Nephron (organoid): ENCODE data around the gene ESYT2.

Experiments
- H3K27ac Mint-ChIP-seq, 3 experiments: 2 replicates each; pipeline ENCODE4 v1.8.0; 2020; ENCODE audit warnings: mixed read lengths in 3 of 3, mild to moderate bottlenecking in 2 of 3, moderate library complexity in 1 of 3
- H3K27me3 Mint-ChIP-seq: 2 replicates; pipeline ENCODE4 v1.8.0; 2021; ENCODE audit warnings: low read depth, mild to moderate bottlenecking, moderate library complexity, mixed read lengths
- H3K36me3 Mint-ChIP-seq: 2 replicates; pipeline ENCODE4 v1.8.0; 2020; ENCODE audit warnings: low read depth, mixed read lengths
- H3K4me1 Mint-ChIP-seq: 2 replicates; pipeline ENCODE4 v1.8.0; 2020; ENCODE audit warnings: mixed read lengths
- H3K4me3 Mint-ChIP-seq, 3 experiments: 2 replicates each; pipeline ENCODE4 v1.8.0; 2020; ENCODE audit warnings: mild to moderate bottlenecking in 3 of 3, mixed read lengths in 3 of 3, moderate library complexity in 2 of 3
- H3K9me3 Mint-ChIP-seq: 2 replicates; pipeline ENCODE4 v1.8.0; 2020; ENCODE audit warnings: mixed read lengths
- TF ChIP-seq, protein P1 (sequence below), 3 experiments: fragments of 200-600 bp; sonication (generic); IDR thresholded peaks; one replicate each; pipeline ENCODE4 v1.5.0; 2021; ENCODE audit warnings: antibody characterized with exemption in 3 of 3; ENCODE audit not compliant: unreplicated experiment in 3 of 3

Gene ESYT2

DNA sequence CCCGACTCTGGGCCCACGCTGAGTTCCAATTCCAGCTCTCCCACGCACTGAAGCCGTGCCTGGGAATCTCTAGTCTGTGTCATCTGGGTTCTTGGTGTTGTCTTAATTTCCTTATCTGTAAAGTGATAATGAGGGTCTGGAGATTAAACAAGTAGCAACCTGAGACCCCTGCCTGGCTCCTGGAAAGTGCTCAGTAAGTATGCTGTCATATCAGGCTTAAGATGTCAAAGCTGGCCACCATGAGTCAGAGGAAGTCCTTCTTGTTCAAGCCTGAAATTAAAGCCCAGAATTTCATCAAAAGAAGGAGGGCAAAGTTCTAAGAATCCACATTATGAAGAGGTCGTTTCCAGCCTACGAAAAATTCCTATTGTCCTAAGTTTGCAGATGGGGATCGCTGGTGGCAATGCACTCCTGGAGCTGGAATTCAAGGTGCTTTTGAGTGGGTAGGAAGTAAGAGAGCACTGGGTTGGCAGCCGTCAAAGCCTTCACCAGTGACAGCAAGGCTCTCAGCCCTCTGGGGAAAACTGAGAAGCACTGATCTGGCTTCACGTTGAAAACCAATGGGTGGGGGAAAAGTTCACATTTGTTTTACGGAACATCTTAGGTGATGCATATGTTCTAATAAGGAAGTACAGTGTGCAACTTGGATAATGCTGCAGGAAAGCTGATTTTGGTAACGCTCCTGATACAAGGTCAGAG is 74.4 kb downstream of the ESYT2 start:
- no peaks in the 10 kb centered on the region for H3K27me3 Mint-ChIP-seq
- TF ChIP-seq, protein P1, sequence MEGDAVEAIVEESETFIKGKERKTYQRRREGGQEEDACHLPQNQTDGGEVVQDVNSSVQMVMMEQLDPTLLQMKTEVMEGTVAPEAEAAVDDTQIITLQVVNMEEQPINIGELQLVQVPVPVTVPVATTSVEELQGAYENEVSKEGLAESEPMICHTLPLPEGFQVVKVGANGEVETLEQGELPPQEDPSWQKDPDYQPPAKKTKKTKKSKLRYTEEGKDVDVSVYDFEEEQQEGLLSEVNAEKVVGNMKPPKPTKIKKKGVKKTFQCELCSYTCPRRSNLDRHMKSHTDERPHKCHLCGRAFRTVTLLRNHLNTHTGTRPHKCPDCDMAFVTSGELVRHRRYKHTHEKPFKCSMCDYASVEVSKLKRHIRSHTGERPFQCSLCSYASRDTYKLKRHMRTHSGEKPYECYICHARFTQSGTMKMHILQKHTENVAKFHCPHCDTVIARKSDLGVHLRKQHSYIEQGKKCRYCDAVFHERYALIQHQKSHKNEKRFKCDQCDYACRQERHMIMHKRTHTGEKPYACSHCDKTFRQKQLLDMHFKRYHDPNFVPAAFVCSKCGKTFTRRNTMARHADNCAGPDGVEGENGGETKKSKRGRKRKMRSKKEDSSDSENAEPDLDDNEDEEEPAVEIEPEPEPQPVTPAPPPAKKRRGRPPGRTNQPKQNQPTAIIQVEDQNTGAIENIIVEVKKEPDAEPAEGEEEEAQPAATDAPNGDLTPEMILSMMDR (IDR thresholded peaks at IDR 0.05; ENCODE audit: unreplicated experiment in 3 of 3) = no peak
- no peak overlapping the region for H3K4me3 Mint-ChIP-seq
- H3K4me1 Mint-ChIP-seq = no peaks in the 10 kb centered on the region
- peaks cover 38% of the 10 kb centered on the region for H3K36me3 Mint-ChIP-seq
- H3K27ac Mint-ChIP-seq = no peak overlapping the region
- no peaks in the 10 kb centered on the region for H3K9me3 Mint-ChIP-seq

DNA sequence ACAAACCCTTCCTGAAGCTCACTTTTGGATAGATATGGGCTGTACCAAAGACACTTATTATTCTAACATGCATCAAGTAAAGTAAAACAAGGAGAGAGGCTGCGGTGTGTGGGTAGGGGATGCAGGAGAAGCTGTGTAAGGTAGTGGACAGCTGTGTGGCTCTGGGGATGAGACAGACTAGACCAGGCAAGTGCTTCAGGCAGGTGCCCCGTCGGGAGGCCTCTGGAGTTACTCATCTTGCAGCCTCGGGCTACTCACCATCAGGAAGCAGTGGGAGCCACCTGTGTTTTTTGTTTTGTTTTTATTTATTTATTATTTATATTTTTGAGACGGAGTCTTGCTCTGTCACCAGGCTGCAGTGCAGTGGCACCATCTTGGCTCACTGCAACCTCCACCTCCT is 75.4 kb downstream of the ESYT2 start:
- no peak overlapping the region for H3K4me3 Mint-ChIP-seq
- H3K36me3 Mint-ChIP-seq = peaks cover 30% of the 10 kb centered on the region
- H3K9me3 Mint-ChIP-seq = no peaks in the 10 kb centered on the region
- TF ChIP-seq, protein P1 (IDR thresholded peaks at IDR 0.05; ENCODE audit: unreplicated experiment in 3 of 3) = no peak
- H3K4me1 Mint-ChIP-seq = no peaks in the 10 kb centered on the region
- no peaks in the 10 kb centered on the region for H3K27me3 Mint-ChIP-seq
- no peak overlapping the region for H3K27ac Mint-ChIP-seq

DNA sequence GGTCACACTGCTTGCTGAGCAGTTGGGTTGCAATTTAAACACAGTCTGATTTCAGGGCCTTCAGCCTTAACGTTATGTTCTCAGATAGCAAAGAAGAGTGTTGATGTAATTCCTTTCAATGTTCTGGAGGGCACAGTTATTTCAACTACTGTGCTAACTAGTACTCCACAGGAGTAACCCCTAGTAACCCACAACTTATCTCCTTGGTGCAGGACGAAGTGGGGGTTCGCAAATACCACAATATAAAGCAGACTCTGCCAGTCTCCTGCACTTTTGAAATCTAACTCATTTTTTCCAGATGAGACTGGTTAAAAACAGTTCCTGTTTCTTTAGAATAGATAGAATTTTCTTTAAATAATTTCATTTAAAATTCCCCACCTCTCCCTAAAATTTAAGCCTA is 77.6 kb downstream of the ESYT2 start:
- no peak overlapping the region for H3K27ac Mint-ChIP-seq
- no peak overlapping the region for H3K4me3 Mint-ChIP-seq
- no peaks in the 10 kb centered on the region for H3K9me3 Mint-ChIP-seq
- H3K4me1 Mint-ChIP-seq = no peaks in the 10 kb centered on the region
- H3K36me3 Mint-ChIP-seq = peaks cover 23% of the 10 kb centered on the region
- no peaks in the 10 kb centered on the region for H3K27me3 Mint-ChIP-seq
- TF ChIP-seq, protein P1 (IDR thresholded peaks at IDR 0.05; ENCODE audit: unreplicated experiment in 3 of 3) = no peak

DNA sequence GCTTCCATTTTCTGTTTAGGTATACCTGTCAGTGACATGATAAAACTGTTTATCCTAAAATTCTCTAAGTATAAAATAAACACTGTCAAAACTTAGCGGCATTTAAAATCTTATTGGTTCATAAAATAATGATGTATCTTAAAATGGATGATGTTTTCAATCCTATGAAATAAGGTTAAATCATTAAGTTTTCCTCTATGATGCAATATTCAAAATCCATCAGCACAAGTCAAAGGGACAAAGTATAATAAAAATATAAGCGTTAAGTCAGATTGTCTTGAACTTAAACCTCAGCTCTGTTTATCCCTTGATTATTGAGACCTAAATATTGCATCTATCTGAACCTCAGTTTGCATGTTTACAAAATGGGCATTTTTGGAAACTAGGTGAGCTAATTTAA is 78.1 kb downstream of the ESYT2 start:
- H3K9me3 Mint-ChIP-seq = no peaks in the 10 kb centered on the region
- no peak overlapping the region for H3K4me3 Mint-ChIP-seq
- TF ChIP-seq, protein P1 (IDR thresholded peaks at IDR 0.05; ENCODE audit: unreplicated experiment in 3 of 3) = no peak
- H3K27me3 Mint-ChIP-seq = no peaks in the 10 kb centered on the region
- H3K4me1 Mint-ChIP-seq = no peaks in the 10 kb centered on the region
- H3K36me3 Mint-ChIP-seq = peaks cover 24% of the 10 kb centered on the region
- H3K27ac Mint-ChIP-seq = no peak overlapping the region

DNA sequence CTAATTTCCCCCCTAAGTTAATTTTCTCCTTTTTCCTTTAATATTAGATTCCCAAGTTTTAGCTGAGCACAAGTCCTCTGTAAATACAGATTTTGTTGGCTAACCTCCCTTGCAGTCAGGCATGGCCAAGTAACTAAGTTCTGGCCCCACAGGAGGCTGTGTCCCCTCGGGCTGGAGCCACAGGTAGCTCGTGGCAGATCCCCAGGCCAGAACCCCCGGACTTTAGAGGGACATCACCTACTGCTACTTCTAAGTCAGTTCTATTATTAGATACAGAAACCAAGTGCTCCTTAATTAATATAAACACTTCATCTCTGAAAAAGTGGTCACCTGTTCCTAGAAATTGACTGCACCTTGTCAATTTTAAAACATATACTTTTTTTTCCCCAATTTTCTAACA is 78.6 kb downstream of the ESYT2 start:
- H3K27me3 Mint-ChIP-seq = no peaks in the 10 kb centered on the region
- H3K4me1 Mint-ChIP-seq = no peaks in the 10 kb centered on the region
- H3K27ac Mint-ChIP-seq = no peak overlapping the region
- H3K4me3 Mint-ChIP-seq = no peak overlapping the region
- no peaks in the 10 kb centered on the region for H3K9me3 Mint-ChIP-seq
- H3K36me3 Mint-ChIP-seq = peaks cover 26% of the 10 kb centered on the region
- TF ChIP-seq, protein P1 (IDR thresholded peaks at IDR 0.05; ENCODE audit: unreplicated experiment in 3 of 3) = no peak

DNA sequence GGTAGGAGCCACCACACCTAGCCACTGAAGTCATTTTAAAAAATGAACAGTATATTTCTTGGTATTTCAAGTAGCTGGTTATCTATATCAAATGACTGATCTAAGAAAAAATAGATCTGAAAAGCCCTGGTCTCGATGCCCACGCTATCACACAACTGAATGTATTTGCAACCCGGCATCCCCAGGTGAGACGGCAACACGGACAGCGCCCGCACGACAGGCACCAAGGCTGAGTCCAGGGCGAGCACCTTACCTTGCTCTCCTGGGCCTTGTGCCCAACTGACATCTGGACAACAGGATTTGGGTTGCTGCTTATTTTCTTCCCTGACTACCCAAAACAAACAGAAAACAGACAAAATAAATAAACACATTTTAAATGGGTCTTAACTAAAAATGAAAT is 79.9 kb downstream of the ESYT2 start:
- no peaks in the 10 kb centered on the region for H3K9me3 Mint-ChIP-seq
- H3K4me1 Mint-ChIP-seq = no peaks in the 10 kb centered on the region
- H3K36me3 Mint-ChIP-seq = peaks cover 30% of the 10 kb centered on the region
- TF ChIP-seq, protein P1 (IDR thresholded peaks at IDR 0.05; ENCODE audit: unreplicated experiment in 3 of 3) = no peak
- no peak overlapping the region for H3K27ac Mint-ChIP-seq
- H3K4me3 Mint-ChIP-seq = no peak overlapping the region
- no peaks in the 10 kb centered on the region for H3K27me3 Mint-ChIP-seq
